ENCODE measurements around the gene ZDHHC18.

Gene ZDHHC18, protein sequence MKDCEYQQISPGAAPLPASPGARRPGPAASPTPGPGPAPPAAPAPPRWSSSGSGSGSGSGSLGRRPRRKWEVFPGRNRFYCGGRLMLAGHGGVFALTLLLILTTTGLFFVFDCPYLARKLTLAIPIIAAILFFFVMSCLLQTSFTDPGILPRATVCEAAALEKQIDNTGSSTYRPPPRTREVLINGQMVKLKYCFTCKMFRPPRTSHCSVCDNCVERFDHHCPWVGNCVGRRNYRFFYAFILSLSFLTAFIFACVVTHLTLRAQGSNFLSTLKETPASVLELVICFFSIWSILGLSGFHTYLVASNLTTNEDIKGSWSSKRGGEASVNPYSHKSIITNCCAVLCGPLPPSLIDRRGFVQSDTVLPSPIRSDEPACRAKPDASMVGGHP

GRCh38 chr1:26826261-26827105, at the start of gene ZDHHC18:
Gene ZDHHC18 (plus strand): TSS chr1:26826688. CDS start chr1:26826805, 117 bp downstream.
- DNase-seq (ENCODE audit: low read depth): peak; percentile 77

DNA sequence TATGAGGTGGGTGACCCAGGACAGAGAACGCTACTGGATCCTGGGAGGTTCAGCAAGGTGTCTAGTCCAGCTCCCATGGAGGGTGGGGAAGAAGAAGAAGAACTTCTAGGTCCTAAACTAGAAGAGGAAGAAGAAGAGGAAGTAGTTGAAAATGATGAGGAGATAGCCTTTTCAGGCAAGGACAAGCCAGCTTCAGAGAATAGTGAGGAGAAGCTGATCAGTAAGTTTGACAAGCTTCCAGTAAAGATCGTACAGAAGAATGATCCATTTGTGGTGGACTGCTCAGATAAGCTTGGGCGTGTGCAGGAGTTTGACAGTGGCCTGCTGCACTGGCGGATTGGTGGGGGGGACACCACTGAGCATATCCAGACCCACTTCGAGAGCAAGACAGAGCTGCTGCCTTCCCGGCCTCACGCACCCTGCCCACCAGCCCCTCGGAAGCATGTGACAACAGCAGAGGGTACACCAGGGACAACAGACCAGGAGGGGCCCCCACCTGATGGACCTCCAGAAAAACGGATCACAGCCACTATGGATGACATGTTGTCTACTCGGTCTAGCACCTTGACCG, 47.3 kb upstream of the ZDHHC18 start:
- TF ChIP-seq, protein P1, sequence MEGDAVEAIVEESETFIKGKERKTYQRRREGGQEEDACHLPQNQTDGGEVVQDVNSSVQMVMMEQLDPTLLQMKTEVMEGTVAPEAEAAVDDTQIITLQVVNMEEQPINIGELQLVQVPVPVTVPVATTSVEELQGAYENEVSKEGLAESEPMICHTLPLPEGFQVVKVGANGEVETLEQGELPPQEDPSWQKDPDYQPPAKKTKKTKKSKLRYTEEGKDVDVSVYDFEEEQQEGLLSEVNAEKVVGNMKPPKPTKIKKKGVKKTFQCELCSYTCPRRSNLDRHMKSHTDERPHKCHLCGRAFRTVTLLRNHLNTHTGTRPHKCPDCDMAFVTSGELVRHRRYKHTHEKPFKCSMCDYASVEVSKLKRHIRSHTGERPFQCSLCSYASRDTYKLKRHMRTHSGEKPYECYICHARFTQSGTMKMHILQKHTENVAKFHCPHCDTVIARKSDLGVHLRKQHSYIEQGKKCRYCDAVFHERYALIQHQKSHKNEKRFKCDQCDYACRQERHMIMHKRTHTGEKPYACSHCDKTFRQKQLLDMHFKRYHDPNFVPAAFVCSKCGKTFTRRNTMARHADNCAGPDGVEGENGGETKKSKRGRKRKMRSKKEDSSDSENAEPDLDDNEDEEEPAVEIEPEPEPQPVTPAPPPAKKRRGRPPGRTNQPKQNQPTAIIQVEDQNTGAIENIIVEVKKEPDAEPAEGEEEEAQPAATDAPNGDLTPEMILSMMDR (IDR thresholded peaks at IDR 0.05; ENCODE audit: insufficient read depth, low read depth, low read length, missing control alignments): no peak
- no peak overlapping the region for H3K4me3 ChIP-seq (ENCODE audit: low read depth, low read length)
- DNase-seq (ENCODE audit: low read depth): no peak

More at GRCh38 chr1:26826261-26827105, at the start of gene ZDHHC18:
- H3K4me3 ChIP-seq (ENCODE audit: low read depth, low read length): peak within 1 kb of the TSS; percentile 65
- TF ChIP-seq, protein P1 (IDR thresholded peaks at IDR 0.05; ENCODE audit: insufficient read depth, low read depth, low read length, missing control alignments): peak; percentile 53

DNA sequence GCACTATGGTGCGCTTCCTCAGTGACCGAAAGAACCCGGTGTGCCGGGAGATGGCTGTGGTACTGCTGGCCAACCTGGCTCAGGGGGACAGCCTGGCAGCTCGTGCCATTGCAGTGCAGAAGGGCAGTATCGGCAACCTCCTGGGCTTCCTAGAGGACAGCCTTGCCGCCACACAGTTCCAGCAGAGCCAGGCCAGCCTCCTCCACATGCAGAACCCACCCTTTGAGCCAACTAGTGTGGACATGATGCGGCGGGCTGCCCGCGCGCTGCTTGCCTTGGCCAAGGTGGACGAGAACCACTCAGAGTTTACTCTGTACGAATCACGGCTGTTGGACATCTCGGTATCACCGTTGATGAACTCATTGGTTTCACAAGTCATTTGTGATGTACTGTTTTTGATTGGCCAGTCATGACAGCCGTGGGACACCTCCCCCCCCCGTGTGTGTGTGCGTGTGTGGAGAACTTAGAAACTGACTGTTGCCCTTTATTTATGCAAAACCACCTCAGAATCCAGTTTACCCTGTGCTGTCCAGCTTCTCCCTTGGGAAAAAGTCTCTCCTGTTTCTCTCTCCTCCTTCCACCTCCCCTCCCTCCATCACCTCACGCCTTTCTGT, 46.0 kb upstream of the ZDHHC18 start:
- DNase-seq (ENCODE audit: low read depth): no peak
- H3K4me3 ChIP-seq (ENCODE audit: low read depth, low read length): no peak overlapping the region
- TF ChIP-seq, protein P1 (IDR thresholded peaks at IDR 0.05; ENCODE audit: insufficient read depth, low read depth, low read length, missing control alignments): no peak

DNA sequence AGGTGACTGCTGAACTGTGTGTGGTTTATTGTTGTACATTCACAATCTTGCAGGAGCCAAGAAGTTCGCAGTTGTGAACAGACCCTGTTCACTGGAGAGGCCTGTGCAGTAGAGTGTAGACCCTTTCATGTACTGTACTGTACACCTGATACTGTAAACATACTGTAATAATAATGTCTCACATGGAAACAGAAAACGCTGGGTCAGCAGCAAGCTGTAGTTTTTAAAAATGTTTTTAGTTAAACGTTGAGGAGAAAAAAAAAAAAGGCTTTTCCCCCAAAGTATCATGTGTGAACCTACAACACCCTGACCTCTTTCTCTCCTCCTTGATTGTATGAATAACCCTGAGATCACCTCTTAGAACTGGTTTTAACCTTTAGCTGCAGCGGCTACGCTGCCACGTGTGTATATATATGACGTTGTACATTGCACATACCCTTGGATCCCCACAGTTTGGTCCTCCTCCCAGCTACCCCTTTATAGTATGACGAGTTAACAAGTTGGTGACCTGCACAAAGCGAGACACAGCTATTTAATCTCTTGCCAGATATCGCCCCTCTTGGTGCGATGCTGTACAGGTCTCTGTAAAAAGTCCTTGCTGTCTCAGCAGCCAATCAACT, 45.2 kb upstream of the ZDHHC18 start:
- TF ChIP-seq, protein P1 (IDR thresholded peaks at IDR 0.05; ENCODE audit: insufficient read depth, low read depth, low read length, missing control alignments): no peak
- H3K4me3 ChIP-seq (ENCODE audit: low read depth, low read length): no peak overlapping the region
- DNase-seq (ENCODE audit: low read depth): no peak

DNA sequence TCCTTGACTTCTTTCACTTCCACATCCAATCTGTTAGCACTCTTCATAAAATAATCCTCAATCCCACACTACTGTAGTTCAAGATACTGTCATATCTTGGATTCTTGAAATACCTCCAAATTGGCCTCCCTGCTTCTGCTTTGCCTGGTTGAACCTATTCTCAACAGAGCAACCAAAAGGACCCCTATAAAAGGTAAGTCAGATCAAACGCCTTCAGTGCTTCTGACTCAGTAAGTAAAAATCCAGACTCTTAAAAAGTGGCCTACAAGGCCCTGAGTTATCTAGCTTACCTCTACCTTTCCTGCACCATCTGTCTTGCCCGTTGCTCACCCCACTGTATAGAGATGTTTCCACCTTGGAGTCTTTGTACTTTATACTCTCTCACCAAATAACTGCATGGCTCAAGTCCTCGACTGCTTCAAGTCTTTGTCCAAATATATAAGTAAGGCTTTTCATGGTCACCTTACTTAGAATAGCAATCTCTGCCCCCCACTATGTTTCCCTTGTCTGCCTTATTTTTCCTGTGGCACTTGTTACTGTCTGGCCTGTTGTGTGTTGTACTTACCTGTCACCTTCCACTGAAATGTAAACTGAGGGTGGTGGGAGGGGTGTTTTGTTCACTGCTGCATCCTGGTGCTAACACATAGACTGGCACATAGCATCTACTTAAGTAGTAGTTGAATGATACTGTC, 43.8 kb upstream of the ZDHHC18 start:
- no peak overlapping the region for H3K4me3 ChIP-seq (ENCODE audit: low read depth, low read length)
- TF ChIP-seq, protein P1 (IDR thresholded peaks at IDR 0.05; ENCODE audit: insufficient read depth, low read depth, low read length, missing control alignments): no peak
- no peak for DNase-seq (ENCODE audit: low read depth)

GRCh38 chr1:26783646-26784022, 42.9 kb upstream of the ZDHHC18 start:
- DNase-seq (ENCODE audit: low read depth): no peak
- TF ChIP-seq, protein P1 (IDR thresholded peaks at IDR 0.05; ENCODE audit: insufficient read depth, low read depth, low read length, missing control alignments): no peak
- H3K4me3 ChIP-seq (ENCODE audit: low read depth, low read length): no peak overlapping the region
